ENCODE measurements around the gene GPX3.

GPX3 gene

GRCh38 chr5:151026679-151027078 lies 6.3 kb downstream of the GPX3 start:
- no peak for DNase-seq
- H3K4me2 ChIP-seq (ENCODE audit: low read depth, low read length) = no peak overlapping the region
- H3K9me2 ChIP-seq (replicated peaks; ENCODE audit: insufficient read depth, low read length) = no peaks in the 10 kb centered on the region
- TF ChIP-seq EZH2phosphoT487 (IDR thresholded peaks at IDR 0.05; ENCODE audit: low read length) = no peak
- no peak for TF ChIP-seq CTCF (IDR thresholded peaks at IDR 0.05; ENCODE audit: low read length)
- no peak for TF ChIP-seq EZH2 (optimal IDR thresholded peaks at IDR 0.05; ENCODE audit: low read depth, low read length)
- no peaks in the 10 kb centered on the region for H3K9me3 ChIP-seq (replicated peaks; ENCODE audit: insufficient read depth, low read length)
- no peaks in the 10 kb centered on the region for H4K20me1 ChIP-seq (ENCODE audit: insufficient read depth, low read length)
- H3K27ac ChIP-seq (ENCODE audit: low read length) = no peak overlapping the region
- H3K9ac ChIP-seq (ENCODE audit: low read length) = no peak overlapping the region
- peaks cover 4% of the 10 kb centered on the region for H3K36me3 ChIP-seq (replicated peaks; ENCODE audit: insufficient read depth, low read length)
- H3K27me3 ChIP-seq (replicated peaks; ENCODE audit: insufficient read depth, low read length) = no peaks in the 10 kb centered on the region
- H2AFZ ChIP-seq (ENCODE audit: low read length) = no peak overlapping the region
- no peaks in the 10 kb centered on the region for H3K4me1 ChIP-seq (ENCODE audit: low read length)
- H3K4me3 ChIP-seq (ENCODE audit: low read length) = no peak overlapping the region
- no peaks in the 10 kb centered on the region; the same call in 1 of the 2 replicates for H3F3A ChIP-seq (ENCODE audit: insufficient read depth, low read length)
- no peaks in the 10 kb centered on the region for H3K79me2 ChIP-seq (ENCODE audit: low read length)

- Histone ChIP-seq H3K4me1 (ENCODE audit: low read length) (no peaks in the 10 kb centered on the region), H3K9ac (ENCODE audit: low read length) (no peak overlapping the region), H2AFZ (ENCODE audit: low read length) (no peak overlapping the region), H3K27me3 (replicated peaks; ENCODE audit: insufficient read depth, low read length) (no peaks in the 10 kb centered on the region), H3K9me2 (replicated peaks; ENCODE audit: insufficient read depth, low read length) (no peaks in the 10 kb centered on the region), H3F3A (ENCODE audit: insufficient read depth, low read length) (no peaks in the 10 kb centered on the region), H3K27ac (ENCODE audit: low read length) (no peak overlapping the region), H3K79me2 (ENCODE audit: low read length) (no peaks in the 10 kb centered on the region), H3K4me2 (ENCODE audit: low read depth, low read length) (no peak overlapping the region), H3K4me3 (ENCODE audit: low read length) (no peak overlapping the region), H4K20me1 (ENCODE audit: insufficient read depth, low read length) (no peaks in the 10 kb centered on the region), H3K9me3 (replicated peaks; ENCODE audit: insufficient read depth, low read length) (no peaks in the 10 kb centered on the region), H3K36me3 (replicated peaks; ENCODE audit: insufficient read depth, low read length) (peaks cover 4% of the 10 kb centered on the region)
- DNase-seq = no peak
- TF ChIP-seq EZH2 (optimal IDR thresholded peaks at IDR 0.05; ENCODE audit: low read depth, low read length) (no peak), CTCF (IDR thresholded peaks at IDR 0.05; ENCODE audit: low read length) (no peak), EZH2phosphoT487 (IDR thresholded peaks at IDR 0.05; ENCODE audit: low read length) (no peak)
Observed at GRCh38 chr5:151027961-151028479, 7.6 kb downstream of the GPX3 start.

- no peaks in the 10 kb centered on the region for H3K4me1 ChIP-seq (ENCODE audit: low read length)
- H4K20me1 ChIP-seq (ENCODE audit: insufficient read depth, low read length) = no peaks in the 10 kb centered on the region
- no peaks in the 10 kb centered on the region for H3K79me2 ChIP-seq (ENCODE audit: low read length)
- no peak overlapping the region for H3K27ac ChIP-seq (ENCODE audit: low read length)
- H3K4me2 ChIP-seq (ENCODE audit: low read depth, low read length) = no peak overlapping the region
- H3K4me3 ChIP-seq (ENCODE audit: low read length) = no peak overlapping the region
- H3K9me3 ChIP-seq (replicated peaks; ENCODE audit: insufficient read depth, low read length) = no peaks in the 10 kb centered on the region
- no peaks in the 10 kb centered on the region for H3K27me3 ChIP-seq (replicated peaks; ENCODE audit: insufficient read depth, low read length)
- H3K36me3 ChIP-seq (replicated peaks; ENCODE audit: insufficient read depth, low read length) = peaks cover 4% of the 10 kb centered on the region
- no peaks in the 10 kb centered on the region for H3K9me2 ChIP-seq (replicated peaks; ENCODE audit: insufficient read depth, low read length)
- H3F3A ChIP-seq (ENCODE audit: insufficient read depth, low read length) = no peaks in the 10 kb centered on the region
- no peak overlapping the region for H3K9ac ChIP-seq (ENCODE audit: low read length)
- no peak for DNase-seq
- TF ChIP-seq CTCF (IDR thresholded peaks at IDR 0.05; ENCODE audit: low read length) (no peak), EZH2 (optimal IDR thresholded peaks at IDR 0.05; ENCODE audit: low read depth, low read length) (no peak), EZH2phosphoT487 (IDR thresholded peaks at IDR 0.05; ENCODE audit: low read length) (no peak)
- H2AFZ ChIP-seq (ENCODE audit: low read length) = no peak overlapping the region
Observed at GRCh38 chr5:151028717-151029116, 8.3 kb downstream of the GPX3 start.
